CMK (cell line): ENCODE results near the gene IL20RB.

Experiments
- DNase-seq: peaks from one replicate; pipeline ENCODE4 v3.0.0-alpha.2; 2010; ENCODE audit warnings: low read depth

IL20RB gene

GRCh38 chr3:136957751-136958288 is at the start of gene IL20RB:
TSS of gene IL20RB (plus strand) at chr3:136957983. CDS start at chr3:136958114, 131 bp downstream.
- DNase-seq = no peak

- DNase-seq = no peak
Observed at GRCh38 chr3:136908297-136908696, 49.5 kb upstream of the IL20RB start.

GRCh38 chr3:136909187-136909586 is 48.6 kb upstream of the IL20RB start:
- no peak for DNase-seq

GRCh38 chr3:136910697-136911096 is 47.1 kb upstream of the IL20RB start:
- no peak for DNase-seq

GRCh38 chr3:136913168-136913567 is 44.6 kb upstream of the IL20RB start:
- no peak for DNase-seq

- no peak for DNase-seq
Observed at GRCh38 chr3:136914739-136915138, 43.0 kb upstream of the IL20RB start.

- no peak for DNase-seq
Observed at GRCh38 chr3:136916223-136916622, 41.6 kb upstream of the IL20RB start.

GRCh38 chr3:136919799-136920580 is 37.8 kb upstream of the IL20RB start:
- no peak for DNase-seq

- DNase-seq = no peak
Observed at GRCh38 chr3:136920904-136921611, 36.7 kb upstream of the IL20RB start.

- DNase-seq = no peak
Observed at GRCh38 chr3:136925425-136926190, 32.2 kb upstream of the IL20RB start.

- DNase-seq = no peak
Observed at GRCh38 chr3:136928240-136928639, 29.5 kb upstream of the IL20RB start.

- DNase-seq = no peak
Observed at GRCh38 chr3:136929977-136930670, 27.7 kb upstream of the IL20RB start.

- no peak for DNase-seq
Observed at GRCh38 chr3:136931606-136932005, 26.2 kb upstream of the IL20RB start.

- DNase-seq = no peak
Observed at GRCh38 chr3:136932523-136932922, 25.3 kb upstream of the IL20RB start.

- no peak for DNase-seq
Observed at GRCh38 chr3:136932978-136933772, 24.6 kb upstream of the IL20RB start.

- DNase-seq = no peak
Observed at GRCh38 chr3:136937175-136937574, 20.6 kb upstream of the IL20RB start.

GRCh38 chr3:136937851-136938250 is 19.9 kb upstream of the IL20RB start:
- DNase-seq = no peak

GRCh38 chr3:136938334-136938733 is 19.4 kb upstream of the IL20RB start:
- DNase-seq = no peak

- DNase-seq = no peak
Observed at GRCh38 chr3:136939489-136939888, 18.3 kb upstream of the IL20RB start.

- no peak for DNase-seq
Observed at GRCh38 chr3:136942803-136943202, 15.0 kb upstream of the IL20RB start.

- no peak for DNase-seq
Observed at GRCh38 chr3:136943436-136943835, 14.3 kb upstream of the IL20RB start.
